Skin of body (tissue), 2 donors: Measurements from ENCODE around the gene TEAD3. TPM values are rescaled to one million over a fixed set of nuclear protein-coding genes. Genes with fewer than 3 reads are reported as not detected.

Experiments used
- DNase-seq: peaks from one replicate; lab custom pipeline; 2025; lab: John Stamatoyannopoulos, UW
- total RNA-seq: library from RNA; depleted of rRNA; stranded (reverse); fragments of >200 nt; gene quantifications from one replicate; pipeline ENCODE4 v1.2.3, GENCODE V29; 2014

TEAD3 gene
- total RNA-seq, 1 donor from 2014 or later: 14.3 TPM

- peak; percentile 86 for DNase-seq
Observed at GRCh38 chr6:35492258-35492973, 4.5 kb downstream of the TEAD3 start.

- DNase-seq: no peak
Observed at GRCh38 chr6:35491558-35492257, 5.2 kb downstream of the TEAD3 start.

GRCh38 chr6:35490821-35491557, 5.9 kb downstream of the TEAD3 start:
- DNase-seq: no peak

- peak; percentile 41 for DNase-seq
Observed at GRCh38 chr6:35489995-35490791, 6.7 kb downstream of the TEAD3 start.

GRCh38 chr6:35489066-35489465, 7.8 kb downstream of the TEAD3 start:
- DNase-seq: no peak

- DNase-seq: no peak
Observed at GRCh38 chr6:35488517-35488862, 8.4 kb downstream of the TEAD3 start.

- no peak for DNase-seq
Observed at GRCh38 chr6:35487658-35488516, 9.0 kb downstream of the TEAD3 start.

GRCh38 chr6:35486005-35486925, 10.6 kb downstream of the TEAD3 start:
- no peak for DNase-seq

GRCh38 chr6:35485402-35485877, 11.4 kb downstream of the TEAD3 start:
- DNase-seq: peak; percentile 29

GRCh38 chr6:35484921-35485392, 11.9 kb downstream of the TEAD3 start:
- DNase-seq: no peak

- DNase-seq: no peak
Observed at GRCh38 chr6:35483893-35484645, 12.8 kb downstream of the TEAD3 start.

- no peak for DNase-seq
Observed at GRCh38 chr6:35483490-35483889, 13.4 kb downstream of the TEAD3 start.

GRCh38 chr6:35483062-35483461, 13.8 kb downstream of the TEAD3 start:
- no peak for DNase-seq

- no peak for DNase-seq
Observed at GRCh38 chr6:35481226-35481625, 15.7 kb downstream of the TEAD3 start.

- no peak for DNase-seq
Observed at GRCh38 chr6:35480176-35480575, 16.7 kb downstream of the TEAD3 start.

GRCh38 chr6:35478259-35478658, 18.6 kb downstream of the TEAD3 start:
- no peak for DNase-seq

GRCh38 chr6:35477551-35478179, 19.2 kb downstream of the TEAD3 start:
- DNase-seq: no peak

GRCh38 chr6:35477028-35477427, 19.9 kb downstream of the TEAD3 start:
- no peak for DNase-seq
